ENCODE results near the gene PHF2.
"Not testable (repeated sequence)": the region's sequence is repeated elsewhere in the genome, so short reads cannot be mapped to it uniquely, and the experiment has no call there.

Gene PHF2

DNA sequence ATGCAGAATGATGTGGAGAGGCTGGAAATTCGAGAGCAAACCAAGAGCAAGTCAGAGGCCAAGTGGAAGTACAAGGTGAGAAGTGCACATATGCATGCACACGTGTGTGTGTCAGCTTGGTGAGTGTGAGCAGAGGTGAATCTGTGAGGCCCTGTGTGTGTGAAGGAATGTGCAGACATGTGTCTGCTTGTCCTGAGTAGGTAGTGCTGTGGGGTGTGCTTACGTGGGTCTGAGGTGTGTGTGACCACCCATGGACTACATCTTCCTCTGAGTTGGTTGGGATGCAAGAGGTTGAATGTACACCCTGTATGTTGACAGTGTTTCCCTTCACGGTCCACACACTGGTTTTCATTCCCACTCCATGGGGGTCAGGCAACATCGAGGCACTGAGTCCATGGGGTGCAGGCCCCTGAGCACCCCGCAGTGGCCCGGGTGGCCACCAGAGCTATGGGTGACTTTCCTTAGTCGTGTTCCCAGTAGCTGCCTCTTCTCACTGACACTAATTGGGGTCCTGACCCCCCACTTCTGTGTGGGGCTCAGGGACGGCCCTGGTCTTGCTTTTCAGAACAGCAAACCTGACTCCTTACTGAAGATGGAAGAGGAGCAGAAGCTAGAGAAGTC lies 86.7 kb downstream of the PHF2 start:
- in situ Hi-C loops (cut with MboI; ENCODE audit: low sequenced_read_pairs), result no loop called here

DNA sequence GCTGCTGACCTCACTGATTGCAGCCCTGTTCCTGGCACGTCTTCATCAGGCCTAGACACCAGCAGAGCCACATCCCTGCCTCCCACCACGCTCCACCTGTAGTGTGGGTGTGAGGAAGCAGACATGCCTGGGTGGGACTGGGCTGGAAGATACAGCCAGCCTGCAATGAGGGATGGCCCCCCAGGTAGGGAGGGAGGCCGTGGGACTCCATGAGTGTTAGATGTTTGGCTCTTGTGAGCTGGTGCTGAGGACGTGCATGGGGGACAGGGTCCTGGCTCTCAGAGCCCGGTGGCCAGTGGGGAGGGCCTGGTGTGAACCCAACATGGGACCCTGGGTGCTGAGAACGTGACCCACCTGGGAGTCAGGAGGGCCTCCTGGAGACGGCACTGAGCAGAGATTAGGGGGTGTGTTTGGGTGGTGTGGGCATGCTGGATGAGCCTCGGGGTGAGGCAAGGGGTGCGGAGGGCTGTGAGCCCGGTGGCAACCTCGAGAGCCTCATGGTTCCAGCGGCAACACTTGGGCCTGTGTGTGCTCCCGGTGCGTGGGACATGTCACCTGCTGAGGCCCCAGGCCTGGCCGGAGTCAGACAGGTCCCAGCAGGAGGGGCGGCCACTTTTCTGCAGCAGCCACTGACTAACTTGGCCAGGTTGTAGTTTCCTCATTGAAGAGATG lies 87.6 kb downstream of the PHF2 start:
- in situ Hi-C loops (cut with MboI; ENCODE audit: low sequenced_read_pairs), result no loop called here

DNA sequence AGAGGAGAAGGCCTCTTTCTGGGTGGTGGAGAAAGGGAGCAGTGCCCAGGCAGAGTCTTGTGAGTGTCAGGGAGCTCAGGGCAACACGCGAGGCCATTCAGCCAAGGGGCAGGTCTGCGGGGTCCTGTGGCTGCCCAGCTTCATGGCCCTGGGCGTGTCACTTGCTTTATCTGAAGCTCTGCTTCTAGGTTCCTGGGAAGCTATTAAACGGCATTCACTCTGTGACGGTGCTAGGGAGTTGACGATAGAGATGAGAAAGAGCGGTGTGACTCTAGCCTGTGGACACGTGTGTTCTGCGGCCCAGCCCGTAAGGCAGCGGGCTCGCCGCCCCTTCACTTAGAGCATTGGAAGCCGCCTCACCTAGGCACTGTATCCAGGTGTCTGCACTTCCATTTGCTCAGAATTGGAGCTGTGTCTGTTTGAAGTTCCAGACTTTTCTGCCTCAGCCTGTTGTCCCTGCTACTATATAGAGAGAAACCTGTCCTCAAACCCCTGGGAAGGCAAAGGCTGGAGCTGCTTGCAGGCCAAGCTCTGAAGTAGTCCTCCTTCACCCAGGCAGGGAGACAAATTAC lies 88.3 kb downstream of the PHF2 start:
- in situ Hi-C loops (cut with MboI; ENCODE audit: low sequenced_read_pairs), result no loop called here

DNA sequence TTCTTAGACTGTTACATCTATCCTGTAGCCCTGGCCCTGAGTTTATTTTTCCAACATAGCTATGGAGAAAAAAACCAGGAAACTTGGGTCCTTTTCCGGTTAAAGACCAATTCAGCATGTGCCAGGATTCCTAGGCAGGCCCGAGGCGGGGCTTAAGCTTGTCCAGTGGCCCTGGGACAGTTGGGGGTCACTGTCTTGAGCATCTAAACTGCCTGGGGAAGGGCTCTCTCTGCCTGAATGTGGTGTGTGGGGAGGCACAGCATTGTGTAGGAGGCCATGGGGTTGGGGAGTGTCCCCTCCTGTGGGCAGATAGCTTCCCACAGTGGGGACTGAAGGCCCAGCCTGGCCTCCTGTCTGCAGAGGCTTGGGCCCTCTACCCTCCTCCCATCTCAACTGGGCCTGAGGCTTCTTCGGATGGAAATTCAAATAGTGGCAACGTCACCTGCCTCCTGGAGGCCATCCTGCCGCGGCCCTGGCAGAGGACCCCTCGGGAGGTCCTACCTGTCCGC lies 88.8 kb downstream of the PHF2 start:
- in situ Hi-C loops (cut with MboI; ENCODE audit: low sequenced_read_pairs), result no loop called here

DNA sequence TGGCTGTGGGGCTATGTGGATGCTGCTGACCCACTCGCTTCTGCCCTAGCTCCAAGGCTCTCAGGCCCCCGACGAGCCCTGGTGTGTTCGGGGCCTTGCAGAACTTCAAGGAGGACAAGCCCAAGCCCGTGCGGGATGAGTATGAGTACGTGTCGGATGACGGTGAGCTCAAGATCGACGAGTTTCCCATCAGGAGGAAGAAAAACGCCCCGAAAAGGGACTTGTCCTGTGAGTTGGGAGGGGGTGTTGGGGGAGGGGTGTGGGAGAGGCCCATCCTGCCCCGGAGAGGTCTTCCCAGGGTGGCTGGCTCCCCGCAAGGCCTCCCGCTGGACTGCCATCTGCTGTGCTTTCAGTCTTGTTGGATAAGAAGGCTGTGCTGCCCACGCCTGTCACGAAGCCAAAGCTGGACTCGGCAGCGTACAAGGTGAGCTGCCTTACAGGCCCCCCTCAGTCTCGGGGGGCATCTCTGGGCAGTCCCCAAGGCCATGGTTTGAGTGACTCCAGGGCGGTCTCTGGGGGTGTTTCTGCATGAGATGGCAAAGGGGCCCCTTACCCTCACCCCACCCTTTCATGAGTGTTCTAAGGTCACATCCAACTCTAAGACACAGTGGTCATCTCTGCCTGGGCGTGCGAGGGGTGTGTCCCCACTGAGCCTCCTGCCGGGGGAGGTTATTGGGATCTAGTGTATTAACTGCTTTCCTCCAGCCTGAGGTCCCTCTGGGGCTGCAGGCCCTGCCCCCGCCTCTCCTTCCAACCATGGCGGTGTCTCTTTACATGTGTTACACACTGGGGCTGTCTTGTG lies 89.5 kb downstream of the PHF2 start:
- in situ Hi-C loops (cut with MboI; ENCODE audit: low sequenced_read_pairs), result no loop called here

DNA sequence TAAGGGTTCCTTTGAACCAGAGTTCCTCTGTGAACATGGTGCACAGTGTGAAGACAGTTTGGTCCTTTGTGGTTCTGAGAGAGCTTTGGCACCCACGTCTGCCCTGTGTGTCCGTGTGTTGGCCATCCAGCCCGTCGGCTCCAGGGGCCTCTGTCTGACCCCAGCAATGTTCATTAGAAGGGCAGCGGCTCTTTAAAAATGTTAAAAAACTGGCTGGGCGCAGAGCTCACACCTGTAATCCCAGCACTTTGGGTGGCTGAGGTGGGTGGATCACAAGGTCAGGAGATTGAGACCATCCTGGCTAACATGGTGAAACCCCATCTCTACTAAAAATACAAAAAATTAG lies 90.0 kb downstream of the PHF2 start:
- in situ Hi-C loops (cut with MboI; ENCODE audit: low sequenced_read_pairs), result not testable (repeated sequence)

DNA sequence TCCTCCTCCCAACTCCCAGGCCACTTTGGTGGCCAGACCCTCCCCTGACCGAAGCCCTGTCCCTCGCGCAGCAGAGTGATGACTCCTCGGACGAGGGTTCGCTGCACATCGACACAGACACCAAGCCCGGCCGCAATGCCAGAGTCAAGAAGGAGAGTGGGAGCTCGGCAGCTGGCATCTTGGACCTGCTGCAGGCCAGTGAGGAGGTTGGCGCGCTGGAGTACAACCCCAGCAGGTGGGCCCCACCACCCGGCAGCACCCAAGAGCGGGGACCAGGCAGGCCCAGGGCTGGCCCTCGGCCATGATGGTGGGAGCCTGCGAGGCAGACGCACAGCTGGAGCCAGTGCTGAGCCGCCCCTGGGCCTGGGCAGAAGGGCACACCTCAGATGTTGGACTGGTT lies 90.6 kb downstream of the PHF2 start:
- in situ Hi-C loops (cut with MboI; ENCODE audit: low sequenced_read_pairs), result no loop called here

DNA sequence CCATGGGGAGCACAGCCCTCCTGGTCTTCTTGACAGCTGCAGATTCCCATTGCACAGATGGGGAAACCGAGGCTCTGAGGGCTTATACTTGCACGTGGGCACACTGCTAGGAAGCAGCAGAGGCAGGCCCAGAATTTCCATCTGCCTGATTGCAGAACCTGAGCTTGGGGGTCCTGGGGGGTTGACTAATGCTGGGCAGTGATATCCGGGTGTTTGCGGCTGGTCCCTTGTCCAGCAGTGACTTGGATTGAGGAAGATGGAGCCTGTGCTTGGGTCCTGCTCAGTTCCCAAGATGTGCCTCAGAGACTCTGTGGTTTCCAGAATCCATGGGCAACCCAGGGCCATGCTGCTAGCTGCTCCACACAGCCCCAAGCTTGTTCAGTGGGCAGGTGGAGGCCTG lies 91.2 kb downstream of the PHF2 start:
- in situ Hi-C loops (cut with MboI; ENCODE audit: low sequenced_read_pairs), result no loop called here

DNA sequence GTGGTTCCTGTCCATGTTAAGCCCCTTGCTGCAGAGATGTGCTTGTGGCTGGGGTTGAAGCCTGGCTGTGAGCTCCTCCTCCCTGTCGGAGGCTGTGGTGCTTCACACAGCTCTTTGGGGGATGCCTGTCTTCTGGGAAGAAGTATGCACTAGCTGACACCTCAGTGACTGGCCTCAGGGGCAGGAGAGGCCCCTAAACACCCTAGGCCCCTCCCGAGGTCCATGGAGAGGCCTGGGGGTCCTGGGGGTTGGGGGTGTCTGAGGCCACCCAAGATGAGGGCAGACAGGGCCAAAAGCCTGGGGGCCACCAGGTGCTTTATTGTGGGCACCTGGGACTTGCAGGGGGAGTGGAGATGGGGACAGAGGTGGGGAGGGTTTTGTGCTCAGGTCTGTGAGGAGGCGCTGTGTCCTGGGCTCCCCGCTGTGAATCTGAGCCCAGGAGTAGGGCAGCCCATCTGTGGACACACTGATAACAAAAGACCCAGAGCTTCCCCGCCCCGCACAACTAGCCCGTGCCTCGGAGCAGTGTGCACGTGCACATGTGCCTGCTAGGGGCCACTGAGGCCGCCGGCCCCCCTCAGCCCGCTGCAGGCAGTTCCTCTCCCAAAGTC lies 92.0 kb downstream of the PHF2 start:
- in situ Hi-C loops (cut with MboI; ENCODE audit: low sequenced_read_pairs), result no loop called here

DNA sequence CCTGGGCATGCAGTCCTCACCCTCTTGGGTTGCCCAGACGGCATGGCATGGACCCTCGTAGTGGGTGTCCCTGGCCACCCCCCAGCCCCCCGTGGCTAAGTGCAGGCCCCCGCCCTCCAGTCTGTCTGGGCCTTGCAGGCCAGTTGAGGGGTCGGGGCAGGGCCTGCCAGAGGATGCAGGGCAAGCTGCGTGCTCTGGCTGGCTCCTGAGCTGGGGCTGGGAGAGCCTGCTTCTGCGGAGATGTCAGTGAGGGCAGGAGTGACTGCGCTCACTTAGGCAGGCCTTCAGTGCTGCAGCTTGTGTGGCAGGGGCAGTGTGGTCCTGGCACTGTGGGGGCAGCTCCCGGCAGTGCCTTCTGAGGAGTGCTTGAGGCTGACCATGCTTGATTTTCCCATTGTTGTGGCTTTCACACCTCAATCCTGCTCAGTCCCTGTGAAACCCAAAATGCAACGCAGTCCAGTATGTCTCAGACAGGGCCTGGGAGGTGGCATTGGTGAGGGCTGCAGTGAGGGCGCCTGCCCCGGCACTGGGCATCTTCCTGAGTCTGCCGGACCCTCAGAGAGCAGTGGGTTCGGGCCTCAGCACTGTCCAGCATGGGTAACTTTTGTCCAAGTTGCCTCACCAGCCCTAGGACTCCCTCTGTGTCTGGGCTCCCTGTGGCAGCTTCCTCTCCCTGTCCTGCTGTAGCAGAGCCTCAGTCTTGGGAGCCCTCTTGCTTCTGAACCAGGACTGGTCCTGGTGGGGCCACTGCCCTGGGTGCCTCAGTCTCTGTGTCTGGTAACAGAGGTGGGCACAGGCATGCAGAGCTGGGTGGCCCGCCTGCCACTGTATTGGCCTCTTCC lies 93.0 kb downstream of the PHF2 start:
- in situ Hi-C loops (cut with MboI; ENCODE audit: low sequenced_read_pairs), result no loop called here

DNA sequence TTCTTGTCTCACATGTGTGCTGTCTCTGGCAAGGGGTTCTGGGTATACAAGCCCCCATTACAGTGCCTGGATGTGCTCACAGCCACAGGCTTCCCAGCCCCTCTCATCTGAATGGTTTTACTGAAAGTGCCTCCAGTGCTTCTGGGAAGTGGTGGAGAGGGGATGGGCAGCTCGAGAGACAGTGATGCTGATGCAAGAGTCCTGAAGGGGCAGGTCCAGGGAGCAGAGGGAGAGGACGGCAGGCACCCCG lies 93.5 kb downstream of the PHF2 start:
- in situ Hi-C loops (cut with MboI; ENCODE audit: low sequenced_read_pairs), result no loop called here

DNA sequence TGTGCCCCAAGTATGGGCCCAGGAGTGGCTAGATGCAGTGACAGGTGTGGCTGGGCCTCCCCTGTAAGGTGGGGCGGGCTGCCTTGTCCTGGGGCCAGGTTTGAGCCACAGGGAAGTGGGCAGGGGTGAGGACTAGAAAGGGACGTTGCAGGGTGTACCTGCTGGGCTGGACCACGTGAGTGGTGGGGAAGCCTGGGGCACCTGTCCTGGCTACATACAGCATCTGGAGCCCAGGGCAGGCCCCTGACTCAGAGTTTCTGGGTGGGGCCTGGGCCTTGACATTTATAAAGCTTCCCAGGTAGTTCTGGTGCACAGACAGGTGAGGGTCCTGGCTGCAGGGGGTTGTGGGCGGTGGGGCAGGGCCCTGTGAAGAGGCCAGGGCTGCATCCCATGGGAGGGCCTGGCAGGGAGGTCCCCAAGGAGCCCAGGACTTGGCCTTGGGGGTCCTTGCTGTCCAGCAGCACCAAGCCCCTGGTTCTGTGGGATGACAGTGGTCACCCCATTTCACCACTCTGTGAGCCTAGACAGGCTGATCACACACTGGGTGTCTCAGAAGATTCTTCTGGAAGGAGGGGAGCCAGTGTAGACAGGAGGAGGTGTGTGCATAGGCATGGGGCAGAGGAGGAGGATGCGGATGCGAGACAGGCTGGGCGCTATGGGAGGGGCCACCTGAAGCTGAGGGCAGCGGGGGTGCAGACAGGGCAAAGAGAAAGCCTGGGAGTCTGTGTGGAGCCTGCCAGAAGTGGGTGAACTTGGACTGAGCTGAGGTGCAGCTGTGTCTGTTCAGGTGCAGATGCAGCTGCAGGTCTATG lies 94.0 kb downstream of the PHF2 start:
- in situ Hi-C loops (cut with MboI; ENCODE audit: low sequenced_read_pairs), result no loop called here

DNA sequence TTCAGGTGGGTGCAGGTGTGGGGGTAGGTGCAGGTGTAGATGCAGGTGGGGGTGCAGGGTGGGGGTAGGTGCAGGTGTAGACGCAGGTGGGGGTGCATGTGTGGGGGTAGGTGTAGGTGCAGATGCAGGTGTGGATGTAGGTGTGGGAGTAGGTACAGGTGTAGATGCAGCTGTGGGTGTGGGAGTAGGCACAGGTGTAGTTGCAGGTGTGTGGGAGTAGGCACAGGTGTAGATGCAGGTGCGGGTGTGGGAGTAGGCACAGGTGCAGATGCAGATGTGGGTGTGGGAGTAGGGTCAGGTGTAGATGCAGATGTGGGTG lies 94.6 kb downstream of the PHF2 start:
- in situ Hi-C loops (cut with MboI; ENCODE audit: low sequenced_read_pairs), result no loop called here

DNA sequence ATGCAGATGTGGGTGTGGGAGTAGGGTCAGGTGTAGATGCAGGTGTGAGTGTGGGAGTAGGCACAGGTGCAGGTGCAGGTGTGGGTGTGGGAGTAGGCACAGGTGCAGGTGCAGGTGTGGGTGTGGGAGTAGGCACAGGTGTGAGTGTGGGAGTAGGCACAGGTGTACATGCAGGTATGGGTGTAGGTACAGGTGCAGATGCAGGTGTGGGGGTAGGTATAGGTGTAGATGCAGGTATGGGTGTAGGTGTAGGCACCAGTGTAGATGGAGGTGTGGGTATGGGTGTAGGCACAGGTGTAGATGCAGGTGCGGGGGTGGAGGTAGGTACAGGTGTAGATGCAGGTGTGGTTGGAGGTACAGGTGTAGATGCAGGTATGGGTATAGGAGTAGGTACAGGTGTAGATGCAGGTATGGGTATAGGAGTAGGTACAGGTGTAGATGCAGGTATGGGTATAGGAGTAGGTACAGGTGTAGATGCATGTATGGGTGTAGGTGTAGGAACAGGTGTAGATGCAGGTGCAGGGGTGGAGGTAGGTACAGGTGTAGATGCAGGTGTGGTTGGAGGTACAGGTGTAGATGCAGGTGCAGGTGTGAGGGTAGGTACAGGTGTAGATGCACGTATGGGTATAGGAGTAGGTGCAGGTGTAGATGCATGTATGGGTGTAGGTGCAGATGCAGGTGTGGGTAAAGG lies 96.1 kb downstream of the PHF2 start:
- in situ Hi-C loops (cut with MboI; ENCODE audit: low sequenced_read_pairs), result not testable (repeated sequence)

DNA sequence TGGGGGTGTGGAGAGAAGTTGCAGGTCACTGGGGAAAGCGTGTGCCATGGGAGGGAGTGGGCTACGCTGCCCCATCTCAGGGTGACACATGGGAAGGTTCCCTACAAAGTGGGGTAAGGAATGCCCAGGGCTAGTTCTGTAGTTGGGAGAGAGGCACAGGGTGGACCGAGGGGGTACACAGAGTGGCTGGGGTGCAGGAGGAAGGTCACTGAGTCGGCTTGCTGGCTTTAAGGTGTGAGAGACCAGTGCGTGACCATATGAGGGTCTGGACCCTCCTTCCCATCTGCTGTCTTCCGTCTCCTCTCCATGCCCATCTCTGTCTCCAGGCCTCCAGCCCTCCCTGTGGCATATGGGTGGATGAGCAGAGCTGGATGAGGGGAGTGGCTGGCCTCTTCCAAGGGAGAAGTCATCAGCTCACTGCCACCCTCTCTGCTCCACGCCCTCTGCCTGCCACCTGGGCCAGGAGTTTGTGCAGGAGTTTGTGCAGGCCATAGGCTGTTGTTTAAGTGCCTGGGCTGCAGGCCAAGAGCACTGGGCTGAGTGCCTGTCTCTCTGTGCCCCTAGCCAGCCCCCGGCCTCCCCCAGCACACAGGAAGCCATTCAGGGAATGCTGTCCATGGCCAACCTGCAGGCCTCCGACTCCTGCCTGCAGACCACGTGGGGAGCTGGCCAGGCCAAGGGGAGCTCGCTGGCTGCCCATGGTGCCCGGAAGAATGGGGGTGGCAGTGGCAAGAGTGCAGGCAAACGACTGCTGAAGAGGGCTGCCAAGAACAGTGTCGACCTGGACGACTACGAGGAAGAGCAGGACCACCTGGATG lies 96.8 kb downstream of the PHF2 start:
- in situ Hi-C loops (cut with MboI; ENCODE audit: low sequenced_read_pairs), result no loop called here

DNA sequence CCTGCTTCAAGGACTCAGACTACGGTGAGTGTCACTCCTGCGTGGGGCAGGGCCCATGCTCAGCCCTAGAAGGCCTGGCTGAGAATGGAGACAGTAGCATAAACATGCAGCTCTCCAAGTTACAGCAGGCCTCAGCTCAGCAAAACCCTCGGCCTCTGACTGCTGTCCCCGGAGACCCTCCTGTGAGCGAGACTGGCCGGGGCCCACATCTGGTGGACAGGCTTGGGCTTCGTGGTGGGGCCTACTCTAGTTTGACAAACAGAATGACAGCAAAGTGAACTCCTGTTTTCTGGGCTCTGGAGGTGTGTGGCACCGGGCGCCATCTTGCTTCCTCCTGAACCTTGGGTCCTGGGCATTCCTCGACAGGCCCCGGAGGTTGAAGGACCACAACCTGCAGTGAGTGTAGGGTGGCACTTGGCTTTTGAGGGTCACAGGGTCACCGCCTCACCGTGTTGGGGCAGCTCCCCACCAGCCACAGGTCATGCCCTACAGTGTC lies 97.5 kb downstream of the PHF2 start:
- in situ Hi-C loops (cut with MboI; ENCODE audit: low sequenced_read_pairs), result no loop called here

DNA sequence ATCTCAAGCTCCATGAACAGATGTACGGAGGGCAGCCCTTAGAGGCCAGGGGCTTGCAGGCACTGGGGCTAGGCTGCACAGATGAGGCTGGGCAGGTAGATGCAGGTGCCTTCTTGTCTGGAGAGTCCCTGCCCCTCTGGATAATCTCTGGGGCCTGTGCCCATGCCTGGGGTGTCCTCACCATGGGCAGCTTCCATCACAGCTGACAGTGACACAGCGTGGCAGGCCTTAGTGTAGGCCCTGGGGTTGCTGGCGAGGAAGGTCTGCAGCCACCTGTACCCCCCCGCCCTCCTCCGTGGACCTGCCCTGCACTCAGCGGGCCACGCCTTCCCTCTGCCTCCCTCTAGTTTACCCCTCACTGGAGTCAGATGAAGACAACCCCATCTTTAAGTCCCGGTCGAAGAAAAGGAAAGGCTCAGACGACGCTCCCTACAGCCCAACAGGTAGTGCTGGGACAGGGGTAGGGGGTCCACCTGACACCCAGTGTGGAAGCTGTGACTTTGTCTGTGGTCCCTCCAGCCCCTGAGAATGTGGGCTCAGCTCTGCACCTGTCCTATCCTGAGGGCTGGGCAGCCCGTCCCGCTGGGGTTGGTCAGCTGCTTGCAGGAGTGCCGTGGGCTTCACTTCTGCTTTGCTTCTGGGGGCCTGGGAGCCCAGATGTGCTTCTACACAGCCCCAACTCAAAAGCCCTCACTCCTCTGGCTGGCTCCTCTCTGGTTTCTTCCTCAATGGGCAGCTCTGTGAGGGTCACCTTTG lies 98.4 kb downstream of the PHF2 start:
- in situ Hi-C loops (cut with MboI; ENCODE audit: low sequenced_read_pairs), result loop anchor here (25.0 kb wide), 1 partner anchor 313 kb away; no protein-coding TSS in a partner anchor

Measured in HL-60/S4 (cell line).